IMR-90 (cell line): Measurements from ENCODE around the gene BCAS3. TPM values are rescaled to one million over a fixed set of nuclear protein-coding genes. Genes with fewer than 3 reads are reported as not detected.

Experiments used
- ATAC-seq: fragments of 200-7000 bp; cut with Tn5 transposase; 2 replicates; pipeline ENCODE4 v1.9.1; 2020; ENCODE audit warnings: low read depth, mild to moderate bottlenecking, moderate library complexity
- BruUV-seq: library from RNA; stranded (reverse); fragments of 400-500 nt; replicated peaks from 2 replicates; lab custom pipeline; 2021; lab: Mats Ljungman, UMichigan
- CTCF ChIA-PET: fragments of 300-600 bp; formaldehyde crosslinking; extraction: SDS; loops from one replicate; lab custom pipeline; 2021; ENCODE audit warnings: antibody characterized with exemption; lab: Yijun Ruan, JAX
- POLR2A ChIA-PET: fragments of 300-600 bp; sonication (Branson Sonifier 250); formaldehyde crosslinking; loops from one replicate; lab custom pipeline; 2022; ENCODE audit warnings: antibody characterized with exemption; ENCODE audit not compliant: unreplicated experiment; lab: Charles Lee
- DNase-seq: peaks from one replicate; pipeline ENCODE4 v3.0.0; 2013
- H2AFZ ChIP-seq: replicated peaks from 2 replicates; pipeline ENCODE3; 2013; ENCODE audit warnings: low read length, mild to moderate bottlenecking; ENCODE audit not compliant: poor library complexity
- H2AK5ac ChIP-seq: 2 replicates; pipeline ENCODE4 v1.6.1; 2013; ENCODE audit warnings: low read depth, low read length, inconsistent platforms
- H2AK9ac ChIP-seq: replicated peaks from 2 replicates; pipeline ENCODE3; 2013; ENCODE audit warnings: mild to moderate bottlenecking, low read depth, low read length, moderate library complexity; ENCODE audit not compliant: poor library complexity
- H2BK120ac ChIP-seq: 2 replicates; pipeline ENCODE4 v1.6.1; 2013; ENCODE audit warnings: low read depth, low read length, inconsistent platforms
- H2BK15ac ChIP-seq: 3 replicates; pipeline ENCODE4 v1.6.1; 2013; ENCODE audit warnings: low read depth, low read length, inconsistent platforms
- H2BK20ac ChIP-seq: 2 replicates; pipeline ENCODE4 v1.6.1; 2013; ENCODE audit warnings: low read depth, mild to moderate bottlenecking, inconsistent platforms, low read length, moderate library complexity
- H2BK5ac ChIP-seq: 2 replicates; pipeline ENCODE4 v1.6.1; 2013; ENCODE audit warnings: mild to moderate bottlenecking, low read depth, low read length, inconsistent platforms; ENCODE audit not compliant: poor library complexity, severe bottlenecking
- H3K14ac ChIP-seq: replicated peaks from 2 replicates; pipeline ENCODE4 v1.6.1; 2013; ENCODE audit warnings: low read depth, low read length, inconsistent platforms
- H3K18ac ChIP-seq: 2 replicates; pipeline ENCODE4 v1.6.1; 2013; ENCODE audit warnings: low read depth, low read length, control low read depth
- H3K23ac ChIP-seq: 2 replicates; pipeline ENCODE4 v1.6.1; 2013; ENCODE audit warnings: low read depth, low read length, inconsistent platforms
- H3K27ac ChIP-seq: 2 replicates; pipeline ENCODE4 v1.5.1; 2013; ENCODE audit warnings: mild to moderate bottlenecking, control low read depth, low read length; ENCODE audit not compliant: insufficient read depth
- H3K27me3 ChIP-seq: 2 replicates; pipeline ENCODE4 v1.6.1; 2013; ENCODE audit warnings: low read length; ENCODE audit not compliant: control insufficient read depth, insufficient read depth
- H3K36me3 ChIP-seq: 2 replicates; pipeline ENCODE4 v1.6.1; 2013; ENCODE audit warnings: low read length, mixed read lengths; ENCODE audit not compliant: control insufficient read depth, insufficient read depth
- H3K4ac ChIP-seq: 2 replicates; pipeline ENCODE4 v1.6.1; 2013; ENCODE audit warnings: low read depth, low read length, inconsistent platforms
- H3K4me1 ChIP-seq: 2 replicates; pipeline ENCODE4 v1.6.1; 2013; ENCODE audit warnings: low read length, mixed read lengths; ENCODE audit not compliant: control insufficient read depth, insufficient read depth
- H3K4me2 ChIP-seq: 2 replicates; pipeline ENCODE4 v1.6.1; 2013; ENCODE audit warnings: low read depth, mild to moderate bottlenecking, control low read depth, low read length, moderate library complexity
- H3K4me3 ChIP-seq: 2 replicates; pipeline ENCODE4 v1.5.1; 2013; ENCODE audit warnings: low read depth, mild to moderate bottlenecking, control low read depth, low read length, moderate library complexity; ENCODE audit not compliant: insufficient read depth
- H3K56ac ChIP-seq: 2 replicates; pipeline ENCODE4 v1.6.1; 2013; ENCODE audit warnings: low read length, inconsistent platforms; ENCODE audit not compliant: insufficient read depth; ENCODE audit errors: extremely low read depth
- H3K79me1 ChIP-seq, 2 experiments: 2 replicates each; pipeline ENCODE4 v1.6.1; 2013; ENCODE audit warnings: low read length in 2 of 2, inconsistent platforms in 1 of 2, low read depth in 1 of 2
- H3K9ac ChIP-seq: 2 replicates; pipeline ENCODE4 v1.6.1; 2013; ENCODE audit warnings: low read depth, low read length, control low read depth
- H3K9me1 ChIP-seq: 2 replicates; pipeline ENCODE4 v1.6.1; 2013; ENCODE audit warnings: low read length, inconsistent platforms; ENCODE audit not compliant: insufficient read depth
- H3K9me3 ChIP-seq: 2 replicates; pipeline ENCODE4 v1.6.1; 2013; ENCODE audit warnings: low read length; ENCODE audit not compliant: control insufficient read depth, insufficient read depth
- H4K20me1 ChIP-seq: 2 replicates; pipeline ENCODE4 v1.6.1; 2013; ENCODE audit warnings: low read length, inconsistent platforms; ENCODE audit not compliant: insufficient read depth
- H4K5ac ChIP-seq: 2 replicates; pipeline ENCODE4 v1.6.1; 2013; ENCODE audit warnings: mild to moderate bottlenecking, low read depth, low read length, control low read depth
- H4K8ac ChIP-seq, 2 experiments: 2 replicates each; pipeline ENCODE4 v1.6.1; 2013; ENCODE audit warnings: low read depth in 2 of 2, low read length in 2 of 2, control low read depth in 1 of 2, inconsistent platforms in 1 of 2
- H4K91ac ChIP-seq: 2 replicates; pipeline ENCODE4 v1.6.1; 2013; ENCODE audit warnings: low read depth, low read length, inconsistent platforms; ENCODE audit not compliant: insufficient read depth
- BHLHE40 ChIP-seq: fragments of 150-350 bp; IDR thresholded peaks from 2 replicates; pipeline ENCODE4 v1.6.1; 2016; ENCODE audit warnings: mild to moderate bottlenecking, low read depth, low read length
- CEBPB ChIP-seq: IDR thresholded peaks from 2 replicates; pipeline ENCODE4 v1.6.1; 2012; ENCODE audit warnings: low read depth, low read length, improper control_type of control experiment
- CHD1 ChIP-seq: IDR thresholded peaks from 2 replicates; pipeline ENCODE4 v1.6.1; 2012; ENCODE audit warnings: low read depth, low read length, improper control_type of control experiment
- ELK1 ChIP-seq: fragments of 150-350 bp; IDR thresholded peaks from 2 replicates; pipeline ENCODE4 v1.6.1; 2016; ENCODE audit warnings: low read depth, mild to moderate bottlenecking, low read length, moderate library complexity, borderline replicate concordance
- FOS ChIP-seq: fragments of 150-350 bp; IDR thresholded peaks from 2 replicates; pipeline ENCODE4 v1.6.1; 2016; ENCODE audit warnings: low read depth, low read length
- MAFK ChIP-seq: IDR thresholded peaks from 2 replicates; pipeline ENCODE4 v1.6.1; 2012; ENCODE audit warnings: low read depth, low read length, improper control_type of control experiment
- MAZ ChIP-seq: IDR thresholded peaks from 2 replicates; pipeline ENCODE4 v1.6.1; 2012; ENCODE audit warnings: low read depth, mild to moderate bottlenecking, low read length, improper control_type of control experiment, moderate library complexity, borderline replicate concordance
- MXI1 ChIP-seq: IDR thresholded peaks from 2 replicates; pipeline ENCODE4 v1.6.1; 2012; ENCODE audit warnings: low read depth, mild to moderate bottlenecking, low read length, moderate library complexity, borderline replicate concordance
- NFE2L2 ChIP-seq: fragments of 150-350 bp; IDR thresholded peaks from 2 replicates; pipeline ENCODE4 v1.6.1; 2016; ENCODE audit warnings: low read depth, mild to moderate bottlenecking, low read length
- POLR2A ChIP-seq: IDR thresholded peaks from 2 replicates; pipeline ENCODE4 v1.6.1; 2012; ENCODE audit warnings: mild to moderate bottlenecking, low read depth, low read length
- RAD21 ChIP-seq: IDR thresholded peaks from 2 replicates; pipeline ENCODE4 v1.6.1; 2012; ENCODE audit warnings: low read length, improper control_type of control experiment
- RCOR1 ChIP-seq: IDR thresholded peaks from 2 replicates; pipeline ENCODE4 v1.6.1; 2012; ENCODE audit warnings: mild to moderate bottlenecking, low read length, improper control_type of control experiment; ENCODE audit not compliant: insufficient replicate concordance
- RFX5 ChIP-seq: IDR thresholded peaks from 2 replicates; pipeline ENCODE4 v1.8.0; 2012; ENCODE audit warnings: low read depth, mild to moderate bottlenecking, low read length, moderate library complexity
- SMC3 ChIP-seq: fragments of 150-350 bp; IDR thresholded peaks from 2 replicates; pipeline ENCODE4 v1.6.1; 2016; ENCODE audit warnings: low read depth, mild to moderate bottlenecking, antibody characterized with exemption, low read length, moderate library complexity
- USF2 ChIP-seq: fragments of 150-350 bp; IDR thresholded peaks from 2 replicates; pipeline ENCODE4 v1.6.1; 2017; ENCODE audit warnings: mild to moderate bottlenecking, antibody characterized with exemption, low read length, low read depth
- WGBS, 2 experiments: methylation state at CpG; one replicate each; pipeline versions ENCODE4 v1.1.5 to v1.1.7; 2013; ENCODE audit warnings: missing lambda C conversion rate in 2 of 2; ENCODE audit not compliant: insufficient read length in 1 of 2; ENCODE audit errors: extremely low coverage in 2 of 2; 5-methylcytosine and 5-hydroxymethylcytosine counted together
- dilution Hi-C: fragments of 300-500 bp; cut with HindIII; formaldehyde crosslinking; loops from one replicate; pipeline ENCODE4 v1.14.3; 2018; ENCODE audit warnings: low sequenced_read_pairs; ENCODE audit not compliant: unreplicated experiment
- in situ Hi-C: fragments of 300-500 bp; cut with MboI; formaldehyde crosslinking; loops from 3 replicates; pipeline ENCODE4 v1.14.3; 2019; ENCODE audit warnings: low sequenced_read_pairs, inconsistent platforms, mixed read lengths
- intact Hi-C: fragments of 100-400 bp; cut with micrococcal nuclease; formaldehyde crosslinking; loops from 2 replicates; pipeline ENCODE4 v1.10.0; 2022
- polyA plus RNA-seq, 3 experiments: library from polyadenylated mRNA; depleted of rRNA; stranded (reverse); fragments of >200 nt; gene quantifications; 2 replicates each; pipeline ENCODE4 v1.2.3, GENCODE V29; 2012; ENCODE audit warnings: low replicate concordance in 1 of 3
- total RNA-seq: library from RNA; depleted of rRNA; stranded (reverse); fragments of >200 nt; gene quantifications from 2 replicates; pipeline ENCODE4 v1.2.3, GENCODE V29; 2012
- TF ChIP-seq, protein P1 (sequence below): conservative IDR thresholded peaks from 2 replicates; pipeline ENCODE4 v1.5.1; 2012; ENCODE audit warnings: mild to moderate bottlenecking, low read depth, low read length, improper control_type of control experiment

BCAS3 gene
- total and polyA plus RNA-seq, 2 of the 4 experiments (the other 2 are of a cell fraction) = 6.3 to 27.1 TPM

DNA sequence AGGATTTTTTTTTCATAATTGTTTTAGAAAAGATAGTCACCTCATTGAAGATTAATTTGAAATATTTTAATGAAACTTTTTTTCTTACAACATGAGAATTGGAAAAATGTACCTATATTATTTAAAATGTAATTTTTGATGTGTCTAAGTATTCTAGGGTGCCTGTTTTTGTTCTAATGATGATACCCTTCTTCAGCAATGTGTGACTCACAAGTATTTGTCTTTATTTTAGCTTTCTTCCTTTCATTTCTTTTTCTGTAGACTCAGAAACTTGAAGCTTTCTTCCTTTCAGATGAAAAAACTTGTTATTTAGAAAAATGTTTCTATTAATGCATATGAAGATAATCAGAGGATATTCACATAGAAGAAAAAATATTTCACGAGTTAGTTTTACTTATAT lies 231.8 kb downstream of the BCAS3 start:
- Histone ChIP-seq H2BK5ac (no peak overlapping the region), H3K4me3 (no peak overlapping the region), H2BK15ac (no peak overlapping the region), H3K36me3 (no peaks in the 10 kb centered on the region), H3K56ac (no peak overlapping the region), H3K27ac (no peak overlapping the region), H4K91ac (no peak overlapping the region), H2BK120ac (no peak overlapping the region), H3K9ac (no peak overlapping the region), H2AK9ac (no peak overlapping the region), H3K23ac (no peak overlapping the region), H3K9me1 (peaks cover 3% of the 10 kb centered on the region), H2BK20ac (no peak overlapping the region), H3K4me1 (peaks cover 4% of the 10 kb centered on the region), H3K4me2 (no peak overlapping the region), H4K8ac (no peak overlapping the region), H2AK5ac (no peak overlapping the region), H3K9me3 (no peaks in the 10 kb centered on the region), H2AFZ (no peak overlapping the region), H4K20me1 (no peaks in the 10 kb centered on the region), H3K4ac (no peak overlapping the region), H3K18ac (no peak overlapping the region), H3K27me3 (no peaks in the 10 kb centered on the region), H3K79me1 (0 out of 4 replicates have a peak, but pooled peaks cover 0 to 2% of the 10 kb centered on the region in 2 experiments), H4K5ac (no peak overlapping the region), H3K14ac (no peak overlapping the region)
- WGBS, 2 experiments = no CpG with 5 or more reads among the region's 1 CpG
- intact Hi-C loops = loop anchor here (10.0 kb wide), 1 partner anchor 485 kb away; the partner anchor contains the start of gene TBX2
- dilution Hi-C loops = no loop called here
- ATAC-seq (no peak; the same call in 1 of the 2 replicates), DNase-seq (peak; percentile 38)
- BruUV-seq = no TSS peak
- TF ChIP-seq RAD21 = no peak
- TF ChIP-seq RCOR1 = no peak
- no peak for TF ChIP-seq MAFK
- TF ChIP-seq MXI1 = no peak
- TF ChIP-seq FOS = no peak
- TF ChIP-seq CHD1 = no peak
- no peak for TF ChIP-seq MAZ
- no peak for TF ChIP-seq NFE2L2
- no peak for TF ChIP-seq POLR2A
- TF ChIP-seq, protein P1, sequence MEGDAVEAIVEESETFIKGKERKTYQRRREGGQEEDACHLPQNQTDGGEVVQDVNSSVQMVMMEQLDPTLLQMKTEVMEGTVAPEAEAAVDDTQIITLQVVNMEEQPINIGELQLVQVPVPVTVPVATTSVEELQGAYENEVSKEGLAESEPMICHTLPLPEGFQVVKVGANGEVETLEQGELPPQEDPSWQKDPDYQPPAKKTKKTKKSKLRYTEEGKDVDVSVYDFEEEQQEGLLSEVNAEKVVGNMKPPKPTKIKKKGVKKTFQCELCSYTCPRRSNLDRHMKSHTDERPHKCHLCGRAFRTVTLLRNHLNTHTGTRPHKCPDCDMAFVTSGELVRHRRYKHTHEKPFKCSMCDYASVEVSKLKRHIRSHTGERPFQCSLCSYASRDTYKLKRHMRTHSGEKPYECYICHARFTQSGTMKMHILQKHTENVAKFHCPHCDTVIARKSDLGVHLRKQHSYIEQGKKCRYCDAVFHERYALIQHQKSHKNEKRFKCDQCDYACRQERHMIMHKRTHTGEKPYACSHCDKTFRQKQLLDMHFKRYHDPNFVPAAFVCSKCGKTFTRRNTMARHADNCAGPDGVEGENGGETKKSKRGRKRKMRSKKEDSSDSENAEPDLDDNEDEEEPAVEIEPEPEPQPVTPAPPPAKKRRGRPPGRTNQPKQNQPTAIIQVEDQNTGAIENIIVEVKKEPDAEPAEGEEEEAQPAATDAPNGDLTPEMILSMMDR = no peak
- no peak for TF ChIP-seq ELK1
- no peak for TF ChIP-seq RFX5
- TF ChIP-seq USF2 = no peak
- no peak for TF ChIP-seq SMC3
- TF ChIP-seq BHLHE40 = no peak
- TF ChIP-seq CEBPB = no peak
- in situ Hi-C loops = no loop called here
- CTCF ChIA-PET = interaction anchor here (0.7 kb wide), 1 partner anchor 533 kb away, joined by 3 read pairs; no protein-coding TSS in a partner anchor
- POLR2A ChIA-PET = no interaction called here
